ENCODE data around the gene HECTD2. TPM values are rescaled to one million over a fixed set of nuclear protein-coding genes. Genes with fewer than 3 reads are reported as not detected.

Gene HECTD2
- total and polyA plus RNA-seq, 2 of the 8 experiments (the other 6 are each of a cell fraction or from before 2014, with no cell fraction given) = 5.7 to 11.9 TPM

- TF ChIP-seq TAF1 (IDR thresholded peaks at IDR 0.05; ENCODE audit: low read depth, low read length) = no peak
- no peak for TF ChIP-seq NRF1 (IDR thresholded peaks at IDR 0.05; ENCODE audit: low read depth, low read length)
- no peak for TF ChIP-seq TCF12 (IDR thresholded peaks at IDR 0.05; ENCODE audit: low read depth, low read length)
- no peak for TF ChIP-seq EP300 (IDR thresholded peaks at IDR 0.05; ENCODE audit: borderline replicate concordance in 1 of 2, low read depth in 2 of 2, low read length in 2 of 2)
Measured at GRCh38 chr10:91550021-91550420, 139.9 kb downstream of the HECTD2 start (continued).

All from H1 (cell line).